ENCODE data around the gene TLE3.
"Not testable (repeated sequence)": the region's sequence is repeated elsewhere in the genome, so short reads cannot be mapped to it uniquely, and the experiment has no call there.

Gene TLE3

DNA sequence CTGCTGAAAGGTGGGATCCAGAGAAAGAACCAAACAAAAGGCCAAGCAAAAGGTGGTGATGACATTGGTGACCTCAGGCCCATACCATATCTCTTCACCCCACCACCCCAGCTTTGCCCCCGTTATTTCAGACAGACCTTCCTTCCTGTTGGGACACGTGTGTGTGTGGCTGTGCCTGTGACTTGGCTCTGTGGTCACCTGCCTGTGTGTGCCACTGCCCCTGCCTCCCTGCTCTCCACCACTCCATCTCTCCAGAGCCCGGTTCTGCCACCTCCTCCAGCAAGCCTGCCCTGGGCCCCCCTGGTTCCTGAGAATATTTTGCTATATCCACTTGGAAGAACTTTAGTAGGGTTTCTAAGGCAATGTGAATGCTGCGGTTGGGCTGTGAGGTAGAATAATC is 28.6 kb upstream of the TLE3 start:
- no peak for DNase-seq (ENCODE audit: low read depth)

DNA sequence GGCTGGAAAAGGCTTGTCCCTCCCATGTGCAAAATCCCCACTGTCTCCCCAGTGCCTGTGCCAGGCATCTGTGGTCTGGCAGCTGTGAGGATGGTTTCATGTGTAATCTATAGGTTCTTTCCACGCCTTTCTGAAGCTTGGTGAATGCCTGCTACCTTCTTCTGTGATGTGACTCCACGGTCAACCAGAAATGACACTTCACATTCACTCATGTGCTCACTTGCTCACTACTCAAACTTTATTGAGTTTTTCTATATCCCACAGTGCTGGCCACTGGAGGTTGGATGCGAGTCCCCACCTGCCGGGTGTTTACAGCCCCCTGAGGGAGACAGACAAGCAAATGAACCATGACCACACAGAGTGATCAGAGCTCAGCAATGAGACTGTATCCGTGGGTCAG is 27.9 kb upstream of the TLE3 start:
- DNase-seq (ENCODE audit: low read depth): no peak

GRCh38 chr15:70121624-70122302 is 24.0 kb upstream of the TLE3 start:
- no peak for DNase-seq (ENCODE audit: low read depth)

DNA sequence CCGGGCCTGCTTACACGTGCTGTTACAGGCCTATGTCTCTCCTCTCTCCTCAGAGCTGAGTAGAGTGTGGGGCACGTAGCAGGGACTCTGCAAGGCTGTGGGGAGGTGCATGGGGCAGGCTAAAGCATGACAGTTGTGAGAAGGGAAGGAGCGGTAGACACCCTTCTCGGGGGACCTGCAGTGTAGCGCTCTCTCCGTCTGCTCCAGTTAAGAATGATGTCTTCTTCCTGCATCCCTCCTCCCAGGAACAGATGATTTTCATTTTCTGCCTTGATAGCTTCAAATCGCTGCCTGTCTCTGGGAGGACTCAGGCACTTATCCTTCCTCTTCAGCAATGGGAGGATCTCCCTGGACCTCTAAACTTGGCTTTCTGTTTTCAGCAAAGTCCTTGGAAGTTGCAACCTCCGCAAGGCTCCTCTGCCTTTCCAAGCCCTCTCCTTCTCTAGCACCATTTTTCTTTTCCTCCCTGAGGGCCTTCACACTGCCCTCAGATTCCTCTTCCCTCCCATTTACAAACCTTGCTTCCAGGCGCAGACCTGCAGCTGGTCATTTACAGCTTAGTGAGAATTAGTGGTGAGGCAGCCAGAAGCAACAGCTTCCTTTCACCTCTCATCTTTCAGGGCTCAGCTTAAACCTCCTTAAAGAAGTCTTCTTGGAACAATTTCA is 23.4 kb upstream of the TLE3 start:
- DNase-seq (ENCODE audit: low read depth): no peak

- no peak for DNase-seq (ENCODE audit: low read depth)
Observed at GRCh38 chr15:70119911-70120508, 22.3 kb upstream of the TLE3 start.

- no peak for DNase-seq (ENCODE audit: low read depth)
Observed at GRCh38 chr15:70118599-70118998, 20.9 kb upstream of the TLE3 start.

DNA sequence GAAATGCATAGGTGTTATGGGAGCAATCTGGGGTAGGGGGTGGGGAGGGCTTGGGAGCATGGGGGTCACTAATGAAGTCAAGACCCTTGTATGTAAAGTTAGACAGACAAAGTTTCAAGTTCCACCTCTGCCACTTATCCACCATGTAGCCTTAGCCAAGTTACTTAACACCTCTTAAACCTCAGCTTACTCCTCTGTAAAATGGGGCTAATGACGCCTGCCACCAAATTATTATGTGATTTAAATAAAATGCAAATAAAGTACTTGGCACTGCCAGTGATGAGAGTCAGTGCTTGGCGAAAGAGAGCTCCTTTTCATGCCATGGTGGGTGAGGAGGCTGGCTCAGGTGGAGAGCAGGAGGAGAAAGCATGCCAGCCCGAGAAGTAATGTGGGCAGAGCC is 18.6 kb upstream of the TLE3 start:
- DNase-seq (ENCODE audit: low read depth): no peak

DNA sequence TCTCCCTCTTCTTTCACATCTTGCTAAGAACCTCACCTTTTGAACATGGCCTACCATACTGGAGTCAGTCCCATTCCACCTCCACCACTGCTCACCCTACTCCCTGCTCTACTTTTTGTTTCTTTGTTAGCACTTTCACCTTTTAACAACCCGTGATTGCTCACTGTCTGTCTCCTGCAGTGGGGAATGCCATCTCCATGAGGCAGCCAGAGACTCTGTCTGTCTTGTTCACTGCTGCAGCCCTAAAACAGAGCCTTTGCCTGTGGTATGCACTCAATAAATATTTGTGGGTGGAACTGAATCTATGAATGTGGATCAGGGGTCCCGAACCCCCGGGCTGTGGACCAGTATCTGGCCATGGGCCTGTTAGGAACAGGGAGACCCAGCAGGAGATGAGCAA is 16.5 kb upstream of the TLE3 start:
- no peak for DNase-seq (ENCODE audit: low read depth)

GRCh38 chr15:70113304-70113700 is 15.6 kb upstream of the TLE3 start:
- DNase-seq (ENCODE audit: low read depth): no peak

DNA sequence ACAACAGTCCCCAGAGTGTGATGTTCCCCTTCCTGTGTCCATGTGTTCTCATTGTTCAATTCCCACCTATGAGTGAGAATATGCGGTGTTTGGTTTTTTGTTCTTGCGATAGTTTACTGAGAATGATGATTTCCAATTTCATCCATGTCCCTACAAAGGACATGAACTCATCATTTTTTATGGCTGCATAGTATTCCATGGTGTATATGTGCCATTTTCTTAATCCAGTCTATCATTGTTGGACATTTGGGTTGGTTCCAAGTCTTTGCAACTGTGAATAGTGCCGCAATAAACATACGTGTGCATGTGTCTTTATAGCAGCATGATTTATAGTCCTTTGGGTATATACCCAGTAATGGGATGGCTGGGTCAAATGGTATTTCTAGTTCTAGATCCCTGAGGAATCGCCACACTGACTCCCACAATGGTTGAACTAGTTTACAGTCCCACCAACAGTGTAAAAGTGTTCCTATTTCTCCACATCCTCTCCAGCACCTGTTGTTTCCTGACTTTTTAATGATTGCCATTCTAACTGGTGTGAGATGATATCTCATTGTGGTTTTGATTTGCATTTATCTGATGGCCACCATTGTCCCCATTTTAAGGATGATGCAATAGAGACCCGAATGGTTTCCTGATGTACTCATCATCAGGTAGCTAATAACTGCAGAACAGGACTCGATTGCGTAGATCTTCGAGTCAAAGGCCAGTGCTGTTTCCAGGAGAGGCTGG is 15.0 kb upstream of the TLE3 start:
- DNase-seq (ENCODE audit: low read depth): not testable (repeated sequence)

- no peak for DNase-seq (ENCODE audit: low read depth)
Observed at GRCh38 chr15:70112074-70112395, 14.3 kb upstream of the TLE3 start.

GRCh38 chr15:70111203-70112073 is 13.7 kb upstream of the TLE3 start:
- DNase-seq (ENCODE audit: low read depth): no peak

- no peak for DNase-seq (ENCODE audit: low read depth)
Observed at GRCh38 chr15:70109978-70110377, 12.3 kb upstream of the TLE3 start.

- no peak for DNase-seq (ENCODE audit: low read depth)
Observed at GRCh38 chr15:70109531-70109930, 11.8 kb upstream of the TLE3 start.

GRCh38 chr15:70103880-70104626 is 6.3 kb upstream of the TLE3 start:
- DNase-seq (ENCODE audit: low read depth): no peak

DNA sequence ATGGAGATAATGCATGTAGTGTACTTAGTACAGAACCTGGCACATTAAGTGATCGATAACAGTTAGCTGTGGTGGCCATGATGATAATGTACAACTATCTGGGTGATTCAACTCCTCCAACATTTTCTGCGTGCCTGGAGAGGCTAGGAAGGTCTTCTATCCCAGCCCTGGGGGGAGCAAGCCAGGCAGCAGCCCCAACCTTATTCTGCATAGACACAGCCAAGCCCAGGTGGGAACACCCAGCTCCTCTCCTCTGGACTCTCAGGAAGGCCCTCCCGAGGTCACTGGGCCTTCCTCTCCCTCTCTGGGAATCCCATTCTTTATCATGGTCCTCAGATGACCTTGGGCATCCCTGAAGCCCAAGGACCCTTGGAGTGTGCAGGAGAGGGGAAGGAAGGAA is 5.1 kb upstream of the TLE3 start:
- DNase-seq (ENCODE audit: low read depth): no peak

GRCh38 chr15:70101459-70102113 is 3.9 kb upstream of the TLE3 start:
- no peak for DNase-seq (ENCODE audit: low read depth)

- DNase-seq (ENCODE audit: low read depth): peak; percentile 46
Observed at GRCh38 chr15:70100474-70101341, 3.0 kb upstream of the TLE3 start.

DNA sequence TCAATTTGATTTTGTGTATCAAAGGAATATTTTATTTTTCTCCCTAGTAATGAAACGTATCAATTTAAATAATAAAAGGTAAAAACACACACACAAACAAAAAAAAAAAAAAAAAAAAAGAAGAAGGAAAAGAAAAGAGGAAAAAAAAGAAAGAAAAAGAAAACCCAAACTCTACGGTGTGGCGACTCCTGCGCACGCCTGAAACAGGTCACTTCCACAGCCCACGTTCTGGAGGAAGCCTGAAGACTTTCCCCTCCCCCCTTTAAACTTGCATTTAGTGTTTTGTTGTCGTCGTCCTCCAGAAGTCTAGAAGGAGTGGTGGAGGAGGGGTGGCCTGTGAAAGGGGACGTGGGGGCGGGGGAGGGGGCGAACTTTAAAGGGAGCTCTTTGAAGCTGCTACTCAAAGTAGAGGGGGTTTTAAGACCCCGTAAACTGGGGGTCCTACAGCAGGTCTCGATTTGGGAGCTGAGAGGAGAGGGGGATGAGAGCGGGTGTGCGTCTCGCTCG is 2.3 kb upstream of the TLE3 start:
- DNase-seq (ENCODE audit: low read depth): no peak
